ENCODE results near the gene ERICH3. TPM values are rescaled to one million over a fixed set of nuclear protein-coding genes. Genes with fewer than 3 reads are reported as not detected.

Gene ERICH3
- total RNA-seq, 1 experiment from 2014 or later: not detected

DNA sequence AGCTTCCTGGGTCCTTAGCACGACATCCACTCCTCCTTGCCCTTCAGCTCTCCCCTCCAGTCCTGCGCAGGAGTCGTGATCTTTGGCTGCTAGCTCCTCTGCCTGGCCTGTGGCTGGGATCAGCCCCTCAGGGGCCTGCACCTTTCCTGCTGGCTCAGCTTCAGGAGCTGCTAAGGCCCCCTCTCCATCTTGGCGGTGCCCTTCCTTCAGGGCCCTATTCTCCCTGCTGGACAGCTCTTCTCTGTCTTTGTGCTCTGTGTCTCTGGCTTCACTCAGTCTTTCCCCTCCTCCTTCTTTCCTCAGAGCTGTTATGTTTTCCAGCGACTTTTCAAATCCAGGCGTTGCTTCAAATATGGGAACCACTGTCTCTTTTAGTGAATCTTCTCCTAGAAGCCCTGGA, 101.7 kb downstream of the ERICH3 start:
- Mint-ChIP-seq H3K27ac (ENCODE audit: unreplicated experiment) (no peak overlapping the region), H3K4me1 (ENCODE audit: low read depth, unreplicated experiment) (no peaks in the 10 kb centered on the region), H3K36me3 (ENCODE audit: insufficient read depth, unreplicated experiment) (no peaks in the 10 kb centered on the region), H3K27me3 (ENCODE audit: insufficient read depth, unreplicated experiment) (peaks cover 5% of the 10 kb centered on the region), H3K4me3 (ENCODE audit: unreplicated experiment) (no peak overlapping the region), H3K9me3 (ENCODE audit: unreplicated experiment) (no peaks in the 10 kb centered on the region)
- Histone ChIP-seq H3K9me3 (no peaks in the 10 kb centered on the region), H3K4me3 (ENCODE audit: low read depth, low read length) (no peak overlapping the region), H3K36me3 (ENCODE audit: control insufficient read depth, insufficient read depth, low read length) (no peaks in the 10 kb centered on the region), H3K4me1 (no peaks in the 10 kb centered on the region), H3K27me3 (replicated peaks; ENCODE audit: control insufficient read depth, insufficient read depth, low read length) (no peaks in the 10 kb centered on the region)
- POLR2A ChIA-PET: no interaction called here
- no TSS peak for BruUV-seq (replicated peaks)
- CTCF ChIA-PET: no interaction called here
- TF ChIP-seq, protein P1, sequence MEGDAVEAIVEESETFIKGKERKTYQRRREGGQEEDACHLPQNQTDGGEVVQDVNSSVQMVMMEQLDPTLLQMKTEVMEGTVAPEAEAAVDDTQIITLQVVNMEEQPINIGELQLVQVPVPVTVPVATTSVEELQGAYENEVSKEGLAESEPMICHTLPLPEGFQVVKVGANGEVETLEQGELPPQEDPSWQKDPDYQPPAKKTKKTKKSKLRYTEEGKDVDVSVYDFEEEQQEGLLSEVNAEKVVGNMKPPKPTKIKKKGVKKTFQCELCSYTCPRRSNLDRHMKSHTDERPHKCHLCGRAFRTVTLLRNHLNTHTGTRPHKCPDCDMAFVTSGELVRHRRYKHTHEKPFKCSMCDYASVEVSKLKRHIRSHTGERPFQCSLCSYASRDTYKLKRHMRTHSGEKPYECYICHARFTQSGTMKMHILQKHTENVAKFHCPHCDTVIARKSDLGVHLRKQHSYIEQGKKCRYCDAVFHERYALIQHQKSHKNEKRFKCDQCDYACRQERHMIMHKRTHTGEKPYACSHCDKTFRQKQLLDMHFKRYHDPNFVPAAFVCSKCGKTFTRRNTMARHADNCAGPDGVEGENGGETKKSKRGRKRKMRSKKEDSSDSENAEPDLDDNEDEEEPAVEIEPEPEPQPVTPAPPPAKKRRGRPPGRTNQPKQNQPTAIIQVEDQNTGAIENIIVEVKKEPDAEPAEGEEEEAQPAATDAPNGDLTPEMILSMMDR (IDR thresholded peaks at IDR 0.05; ENCODE audit: insufficient read depth in 1 of 2, low read depth in 1 of 2, low read length in 1 of 2, severe bottlenecking in 1 of 2, unreplicated experiment in 1 of 2): no peak
- no peak for DNase-seq
- intact Hi-C loops (cut with micrococcal nuclease; ENCODE audit: unreplicated experiment): no loop called here

DNA sequence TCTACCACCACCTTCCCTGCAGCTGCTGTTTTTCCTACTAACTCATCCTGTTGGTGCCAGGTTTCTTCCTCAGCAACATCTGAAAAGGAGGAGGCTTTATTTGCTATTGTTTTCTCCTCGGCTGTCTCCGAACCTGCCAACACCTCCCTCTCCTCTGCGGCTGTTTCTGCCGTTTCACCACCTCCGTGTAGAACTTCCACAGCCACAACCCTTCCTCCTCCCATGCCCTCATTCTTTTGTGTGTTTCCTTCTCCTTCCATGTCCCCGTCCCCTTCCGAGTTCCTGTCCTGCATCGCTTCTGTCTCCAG, 102.1 kb downstream of the ERICH3 start:
- ChIA-PET CTCF (no interaction called here), POLR2A (no interaction called here)
- Histone ChIP-seq H3K9me3 (no peaks in the 10 kb centered on the region), H3K4me3 (ENCODE audit: low read depth, low read length) (no peak overlapping the region), H3K36me3 (ENCODE audit: control insufficient read depth, insufficient read depth, low read length) (no peaks in the 10 kb centered on the region), H3K27me3 (replicated peaks; ENCODE audit: control insufficient read depth, insufficient read depth, low read length) (no peaks in the 10 kb centered on the region), H3K4me1 (no peaks in the 10 kb centered on the region)
- H3K9me3 Mint-ChIP-seq (ENCODE audit: unreplicated experiment): no peaks in the 10 kb centered on the region
- TF ChIP-seq, protein P1 (IDR thresholded peaks at IDR 0.05; ENCODE audit: insufficient read depth in 1 of 2, low read depth in 1 of 2, low read length in 1 of 2, severe bottlenecking in 1 of 2, unreplicated experiment in 1 of 2): no peak
- intact Hi-C loops (cut with micrococcal nuclease; ENCODE audit: unreplicated experiment): no loop called here
- no peaks in the 10 kb centered on the region for H3K4me1 Mint-ChIP-seq (ENCODE audit: low read depth, unreplicated experiment)
- H3K36me3 Mint-ChIP-seq (ENCODE audit: insufficient read depth, unreplicated experiment): no peaks in the 10 kb centered on the region
- no peak overlapping the region for H3K4me3 Mint-ChIP-seq (ENCODE audit: unreplicated experiment)
- DNase-seq: no peak
- no peak overlapping the region for H3K27ac Mint-ChIP-seq (ENCODE audit: unreplicated experiment)
- peaks cover 5% of the 10 kb centered on the region for H3K27me3 Mint-ChIP-seq (ENCODE audit: insufficient read depth, unreplicated experiment)
- BruUV-seq (replicated peaks): no TSS peak

DNA sequence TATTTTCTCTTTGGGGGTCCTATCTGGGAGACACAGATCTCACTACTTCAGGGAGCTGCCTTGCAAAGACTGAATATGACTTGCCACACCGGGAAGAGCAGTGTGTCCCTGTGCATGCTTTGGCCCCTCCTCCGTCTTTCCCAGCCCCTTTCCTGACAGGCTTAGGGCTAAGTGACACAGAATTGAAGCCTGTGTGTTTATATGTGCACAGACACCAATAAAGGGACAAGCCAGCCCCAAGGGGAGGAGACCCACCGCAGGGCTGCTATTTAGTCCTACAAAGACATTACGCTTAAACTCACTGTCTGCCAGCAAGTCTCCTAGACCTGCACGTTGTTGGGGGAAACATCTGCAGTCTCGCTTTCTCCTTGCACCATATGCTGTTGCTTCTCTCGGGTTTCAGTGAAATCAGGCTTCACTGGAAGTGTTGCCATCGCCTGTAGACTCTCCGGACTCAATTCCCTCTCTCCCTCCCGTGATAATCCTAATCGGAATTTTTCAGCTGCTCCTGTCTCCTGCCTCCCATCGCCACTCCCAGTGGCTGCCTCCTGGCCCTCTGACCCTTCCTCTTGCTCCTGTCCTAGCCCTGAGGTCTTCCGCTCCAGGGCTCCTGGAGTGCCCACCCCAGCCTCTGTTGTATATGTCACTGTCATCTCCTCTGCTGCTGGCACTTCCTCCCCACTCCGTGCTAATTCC, 102.6 kb downstream of the ERICH3 start:
- Mint-ChIP-seq H3K4me1 (ENCODE audit: low read depth, unreplicated experiment) (no peaks in the 10 kb centered on the region), H3K9me3 (ENCODE audit: unreplicated experiment) (no peaks in the 10 kb centered on the region), H3K27me3 (ENCODE audit: insufficient read depth, unreplicated experiment) (peaks cover 5% of the 10 kb centered on the region), H3K36me3 (ENCODE audit: insufficient read depth, unreplicated experiment) (no peaks in the 10 kb centered on the region), H3K4me3 (ENCODE audit: unreplicated experiment) (no peak overlapping the region), H3K27ac (ENCODE audit: unreplicated experiment) (no peak overlapping the region)
- intact Hi-C loops (cut with micrococcal nuclease; ENCODE audit: unreplicated experiment): no loop called here
- BruUV-seq (replicated peaks): no TSS peak
- no peak overlapping the region for H3K4me3 ChIP-seq (ENCODE audit: low read depth, low read length)
- no peaks in the 10 kb centered on the region for H3K9me3 ChIP-seq
- ChIA-PET CTCF (no interaction called here), POLR2A (no interaction called here)
- DNase-seq: no peak
- no peaks in the 10 kb centered on the region for H3K4me1 ChIP-seq
- no peaks in the 10 kb centered on the region for H3K27me3 ChIP-seq (replicated peaks; ENCODE audit: control insufficient read depth, insufficient read depth, low read length)
- TF ChIP-seq, protein P1 (IDR thresholded peaks at IDR 0.05; ENCODE audit: insufficient read depth in 1 of 2, low read depth in 1 of 2, low read length in 1 of 2, severe bottlenecking in 1 of 2, unreplicated experiment in 1 of 2): no peak
- no peaks in the 10 kb centered on the region for H3K36me3 ChIP-seq (ENCODE audit: control insufficient read depth, insufficient read depth, low read length)
